ENCODE measurements around the gene CLTCL1. TPM values are rescaled to one million over a fixed set of nuclear protein-coding genes. Genes with fewer than 3 reads are reported as not detected.

Gene CLTCL1
- total RNA-seq, 1 donor, result 7.1 TPM

DNA sequence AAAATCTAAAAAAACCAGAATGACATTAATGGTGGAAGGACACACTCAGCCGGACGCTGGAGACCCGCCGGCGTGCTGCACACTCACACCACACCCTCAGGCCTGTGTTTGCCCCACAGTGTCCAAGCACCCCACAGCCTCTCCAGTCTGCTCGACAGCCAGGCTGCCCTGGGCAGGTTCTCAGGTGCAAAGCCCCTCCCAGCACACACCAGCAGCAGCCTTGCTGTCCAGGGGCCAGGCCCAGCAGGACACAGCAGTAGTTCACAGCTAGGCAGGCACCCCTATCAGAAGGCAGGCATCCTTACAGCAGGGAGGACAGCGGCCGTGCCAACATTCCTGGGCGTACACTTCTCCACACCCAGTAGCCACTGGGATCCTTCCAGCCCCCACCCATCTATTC lies 111.3 kb downstream of the CLTCL1 start:
- TF ChIP-seq, protein P1, sequence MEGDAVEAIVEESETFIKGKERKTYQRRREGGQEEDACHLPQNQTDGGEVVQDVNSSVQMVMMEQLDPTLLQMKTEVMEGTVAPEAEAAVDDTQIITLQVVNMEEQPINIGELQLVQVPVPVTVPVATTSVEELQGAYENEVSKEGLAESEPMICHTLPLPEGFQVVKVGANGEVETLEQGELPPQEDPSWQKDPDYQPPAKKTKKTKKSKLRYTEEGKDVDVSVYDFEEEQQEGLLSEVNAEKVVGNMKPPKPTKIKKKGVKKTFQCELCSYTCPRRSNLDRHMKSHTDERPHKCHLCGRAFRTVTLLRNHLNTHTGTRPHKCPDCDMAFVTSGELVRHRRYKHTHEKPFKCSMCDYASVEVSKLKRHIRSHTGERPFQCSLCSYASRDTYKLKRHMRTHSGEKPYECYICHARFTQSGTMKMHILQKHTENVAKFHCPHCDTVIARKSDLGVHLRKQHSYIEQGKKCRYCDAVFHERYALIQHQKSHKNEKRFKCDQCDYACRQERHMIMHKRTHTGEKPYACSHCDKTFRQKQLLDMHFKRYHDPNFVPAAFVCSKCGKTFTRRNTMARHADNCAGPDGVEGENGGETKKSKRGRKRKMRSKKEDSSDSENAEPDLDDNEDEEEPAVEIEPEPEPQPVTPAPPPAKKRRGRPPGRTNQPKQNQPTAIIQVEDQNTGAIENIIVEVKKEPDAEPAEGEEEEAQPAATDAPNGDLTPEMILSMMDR (IDR thresholded peaks at IDR 0.05; ENCODE audit: insufficient read depth, low read length), result no peak
- DNase-seq (ENCODE audit: low read depth), result no peak
- H3K4me3 ChIP-seq (ENCODE audit: low read depth, low read length), result no peak overlapping the region

DNA sequence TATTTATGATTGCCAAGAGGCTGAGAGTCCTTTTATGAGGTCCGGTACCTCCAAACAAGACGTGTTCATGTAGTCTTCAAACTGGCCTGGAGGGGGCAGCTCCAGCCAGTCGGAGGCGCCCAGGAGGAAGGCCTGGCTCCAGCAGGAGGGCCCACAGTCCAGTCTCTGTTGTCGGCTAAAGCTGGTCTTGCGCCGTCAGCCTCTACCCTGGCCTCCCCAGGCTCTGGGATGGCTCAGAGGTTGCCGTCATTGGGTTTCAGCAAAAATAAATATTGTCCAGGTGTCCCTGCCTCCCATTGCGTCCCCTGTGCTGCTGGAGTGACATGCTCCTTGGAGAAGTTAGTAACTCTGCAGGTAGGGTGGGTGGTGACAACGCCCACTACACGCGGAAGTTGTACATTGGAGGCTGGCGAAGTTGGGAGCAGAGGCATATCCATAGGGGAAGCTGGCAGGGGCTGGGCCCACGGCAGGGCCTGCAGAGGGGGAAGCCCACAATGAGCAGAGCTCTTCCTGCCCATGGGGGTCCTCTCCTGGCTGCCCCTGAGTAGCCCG lies 111.9 kb downstream of the CLTCL1 start:
- TF ChIP-seq, protein P1 (IDR thresholded peaks at IDR 0.05; ENCODE audit: insufficient read depth, low read length), result peak; percentile 76
- DNase-seq (ENCODE audit: low read depth), result peak; percentile 85
- peak overlapping the region; percentile 62 for H3K4me3 ChIP-seq (ENCODE audit: low read depth, low read length)

DNA sequence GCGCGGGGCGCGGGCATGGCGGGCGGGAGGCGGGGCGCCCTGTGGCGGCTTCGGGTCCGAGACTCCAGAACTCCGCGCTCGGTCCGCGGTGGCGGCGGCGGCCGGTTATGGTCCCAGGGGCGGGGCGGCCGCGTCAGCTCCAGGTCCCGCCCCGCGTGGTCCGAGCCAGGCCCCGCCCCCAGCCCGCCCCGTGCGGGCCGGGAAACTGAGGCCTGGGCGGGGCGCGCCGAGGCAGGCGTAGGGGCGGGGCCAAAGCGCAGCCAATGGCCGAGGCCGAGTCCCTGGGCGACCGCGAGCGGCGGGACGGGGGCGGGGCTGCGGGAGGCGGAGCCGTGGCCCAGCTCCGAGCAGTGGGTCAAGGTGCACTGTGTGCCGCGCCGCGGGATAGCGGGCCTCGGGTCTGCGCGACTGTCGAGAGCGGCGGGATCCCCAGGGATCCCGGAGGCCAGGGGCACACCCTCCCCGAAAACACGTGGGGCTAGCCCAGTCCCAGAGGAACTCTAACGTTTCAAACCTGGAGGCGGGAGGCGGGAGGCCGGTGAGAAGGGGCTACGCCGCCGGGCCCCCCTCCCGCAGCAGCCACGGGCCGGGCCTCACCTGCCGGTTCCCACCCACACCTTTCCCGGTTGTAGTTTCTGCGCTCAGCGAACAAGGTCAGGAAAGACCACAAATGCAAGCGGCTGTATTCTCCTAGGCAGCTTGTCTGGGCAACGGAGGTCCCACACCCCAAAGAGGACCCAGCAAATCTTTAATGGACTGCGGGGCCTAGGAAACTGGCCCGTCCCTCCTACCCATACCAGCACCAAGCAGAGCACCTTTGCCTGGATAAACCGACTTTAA lies 112.6 kb downstream of the CLTCL1 start, which contains the start of gene SLC25A1:
TSS of gene SLC25A1 (minus strand) at position 80 of the 840 bp plus-strand sequence. CDS start at position 17, 63 bp downstream.
- TF ChIP-seq, protein P1 (IDR thresholded peaks at IDR 0.05; ENCODE audit: insufficient read depth, low read length), result no peak
- peak within 1 kb of the TSS; percentile 76 for H3K4me3 ChIP-seq (ENCODE audit: low read depth, low read length)
- peak; percentile 73 for DNase-seq (ENCODE audit: low read depth)

DNA sequence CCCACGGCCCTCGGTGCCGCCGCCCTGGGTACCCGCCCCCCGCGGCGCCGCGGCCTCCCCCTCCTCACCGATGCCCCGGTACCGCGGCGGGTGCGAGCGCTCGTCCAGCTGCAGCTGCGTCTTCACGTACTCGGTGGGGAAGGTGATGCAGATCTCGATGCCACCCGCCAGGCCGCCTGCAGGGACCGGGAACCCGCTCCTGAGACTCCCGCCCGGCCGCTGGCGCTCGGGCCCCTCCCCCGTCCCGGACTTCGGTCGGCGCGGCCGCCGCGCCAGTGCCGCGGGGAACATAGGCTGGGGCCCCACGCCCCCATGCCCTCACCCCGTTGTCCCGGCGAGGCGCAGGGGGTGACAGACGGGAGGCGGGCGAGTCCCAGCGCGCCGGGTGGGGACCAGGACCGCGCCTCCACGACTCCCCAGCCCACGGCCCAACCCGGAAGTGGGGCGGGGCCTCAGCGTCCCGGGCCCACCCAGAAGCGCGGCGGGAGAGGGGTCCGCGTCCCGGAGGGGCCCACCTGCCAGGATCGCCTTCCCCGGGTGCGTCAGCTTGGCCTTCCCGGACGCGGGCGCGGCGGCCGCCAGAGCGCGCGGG lies 113.4 kb downstream of the CLTCL1 start:
- TF ChIP-seq, protein P1 (IDR thresholded peaks at IDR 0.05; ENCODE audit: insufficient read depth, low read length), result no peak
- peak; percentile 21 for DNase-seq (ENCODE audit: low read depth)
- peak overlapping the region; percentile 76 for H3K4me3 ChIP-seq (ENCODE audit: low read depth, low read length)

DNA sequence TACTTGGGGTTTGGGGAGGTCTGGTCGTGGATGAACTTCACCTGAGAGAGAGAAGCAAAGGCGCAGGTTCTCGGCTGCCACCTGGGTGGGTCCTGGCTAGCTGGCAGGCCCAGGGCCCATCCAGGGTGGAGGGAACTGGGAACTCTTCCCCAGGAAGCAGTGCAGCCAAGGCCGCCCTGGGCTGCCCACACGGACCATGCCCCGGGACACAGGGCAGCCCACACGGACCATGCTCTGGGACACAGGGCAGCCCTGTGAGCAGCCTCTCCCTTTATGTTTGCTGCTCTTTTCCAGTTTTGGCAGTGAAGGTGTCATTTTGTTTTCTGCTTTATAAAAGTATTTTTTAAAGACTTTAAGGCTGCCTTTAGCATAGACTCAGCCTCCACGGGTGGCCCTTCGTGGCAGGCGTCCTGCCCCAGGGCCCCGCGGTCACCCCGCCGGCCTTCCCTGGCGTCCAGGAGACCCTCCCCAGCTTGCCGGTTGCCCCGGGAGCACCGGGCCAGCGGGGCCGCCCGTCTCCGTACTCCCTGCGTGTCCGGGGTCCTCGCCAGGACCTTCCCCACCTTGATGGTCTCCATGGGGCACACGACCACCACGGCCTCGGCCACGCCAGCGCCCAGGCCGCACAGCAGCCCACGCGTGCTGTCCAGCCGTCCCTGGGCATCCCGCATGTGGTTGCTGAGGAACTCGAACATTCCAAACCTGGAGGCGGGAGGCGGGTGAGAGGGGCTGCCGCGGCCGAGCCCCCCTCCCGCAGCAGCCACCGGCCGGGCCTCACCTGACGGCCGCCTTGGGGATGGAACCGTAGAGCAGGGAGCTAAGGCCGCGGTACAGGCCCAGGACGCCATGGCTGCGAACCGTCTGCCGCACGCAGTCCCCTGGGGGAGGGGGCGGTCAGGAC lies 114.1 kb downstream of the CLTCL1 start:
- TF ChIP-seq, protein P1 (IDR thresholded peaks at IDR 0.05; ENCODE audit: insufficient read depth, low read length), result no peak
- peak overlapping the region; percentile 76 for H3K4me3 ChIP-seq (ENCODE audit: low read depth, low read length)
- no peak for DNase-seq (ENCODE audit: low read depth)

DNA sequence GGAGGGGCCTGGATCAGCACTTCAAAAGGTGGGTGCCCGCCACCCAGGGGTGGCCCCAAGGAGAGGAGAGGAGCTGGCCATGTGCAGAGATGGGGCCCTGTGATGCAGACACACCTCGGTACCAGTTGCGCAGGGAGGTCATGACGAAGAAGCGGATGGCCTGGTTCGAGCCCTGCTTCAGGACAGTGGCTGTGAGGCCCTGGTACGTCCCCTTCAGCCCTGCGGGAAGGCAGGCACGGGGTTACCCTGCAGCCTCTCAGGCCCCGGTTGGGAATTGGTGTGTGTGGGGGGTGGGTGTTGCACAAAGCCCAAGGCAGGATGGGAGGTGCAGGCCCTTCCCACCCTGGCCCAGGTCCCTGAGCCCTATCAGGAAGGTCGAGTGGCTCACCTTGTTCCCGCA lies 114.8 kb downstream of the CLTCL1 start:
- no peak for DNase-seq (ENCODE audit: low read depth)
- H3K4me3 ChIP-seq (ENCODE audit: low read depth, low read length), result peak overlapping the region; percentile 76
- TF ChIP-seq, protein P1 (IDR thresholded peaks at IDR 0.05; ENCODE audit: insufficient read depth, low read length), result no peak

All from fibroblast of the aortic adventitia (primary cell).